ENCODE measurements around the gene SLC38A8.

Gene SLC38A8

GRCh38 chr16:84042308-84042878 lies at the start of gene SLC38A8:
Gene SLC38A8, minus strand, starts transcription at chr16:84042795. Its CDS starts 638 bp downstream, at chr16:84042157.
- DNase-seq, result no peak

- DNase-seq, result peak; percentile 82
Measured at GRCh38 chr16:84091460-84091859, 48.9 kb upstream of the SLC38A8 start.

GRCh38 chr16:84090211-84090610 lies 47.6 kb upstream of the SLC38A8 start:
- DNase-seq, result peak; percentile 20

GRCh38 chr16:84088695-84089395 lies 46.2 kb upstream of the SLC38A8 start:
- peak; percentile 13 for DNase-seq

- no peak for DNase-seq
Measured at GRCh38 chr16:84087466-84088151, 45.0 kb upstream of the SLC38A8 start.

GRCh38 chr16:84087001-84087400 lies 44.4 kb upstream of the SLC38A8 start:
- no peak for DNase-seq

- no peak for DNase-seq
Measured at GRCh38 chr16:84086341-84086740, 43.7 kb upstream of the SLC38A8 start.

- no peak for DNase-seq
Measured at GRCh38 chr16:84085773-84086172, 43.2 kb upstream of the SLC38A8 start.

- DNase-seq, result no peak
Measured at GRCh38 chr16:84085271-84085667, 42.7 kb upstream of the SLC38A8 start.

GRCh38 chr16:84084570-84085270 lies 42.1 kb upstream of the SLC38A8 start:
- DNase-seq, result peak; percentile 38

- DNase-seq, result no peak
Measured at GRCh38 chr16:84082835-84083569, 40.4 kb upstream of the SLC38A8 start.

- DNase-seq, result no peak
Measured at GRCh38 chr16:84082110-84082509, 39.5 kb upstream of the SLC38A8 start.

GRCh38 chr16:84081446-84081989 lies 38.9 kb upstream of the SLC38A8 start:
- DNase-seq, result no peak

GRCh38 chr16:84080813-84081212 lies 38.2 kb upstream of the SLC38A8 start:
- DNase-seq, result no peak

GRCh38 chr16:84080378-84080777 lies 37.8 kb upstream of the SLC38A8 start:
- DNase-seq, result no peak

- DNase-seq, result no peak
Measured at GRCh38 chr16:84079664-84080063, 37.1 kb upstream of the SLC38A8 start.

- no peak for DNase-seq
Measured at GRCh38 chr16:84075376-84075775, 32.8 kb upstream of the SLC38A8 start.

GRCh38 chr16:84074721-84075120 lies 32.1 kb upstream of the SLC38A8 start:
- DNase-seq, result no peak

- no peak for DNase-seq
Measured at GRCh38 chr16:84072014-84072413, 29.4 kb upstream of the SLC38A8 start.

GRCh38 chr16:84071121-84071520 lies 28.5 kb upstream of the SLC38A8 start:
- DNase-seq, result no peak

- no peak for DNase-seq
Measured at GRCh38 chr16:84069540-84069939, 26.9 kb upstream of the SLC38A8 start.

- no peak for DNase-seq
Measured at GRCh38 chr16:84068783-84069462, 26.3 kb upstream of the SLC38A8 start.
